Adrenal gland (tissue), 12 donors: Measurements from ENCODE around the gene MAML3. TPM values are rescaled to one million over a fixed set of nuclear protein-coding genes. Genes with fewer than 3 reads are reported as not detected.

Source experiments
- DNase-seq, 7 donors: peaks; one replicate each; pipeline ENCODE4 v3.0.0-alpha.2; 2019 to 2020
- H3K27ac ChIP-seq, 5 donors: fragments of 200-600 bp; sonication (generic) in 4 of 5; 1 replicate in 3 of 5; 2 replicates in 2 of 5; pipeline versions ENCODE4 v1.5.1 to v1.8.0; 2016 to 2020; ENCODE audit warnings: mild to moderate bottlenecking in 1 of 5
- H3K27me3 ChIP-seq: fragments of 200-600 bp; 2 replicates; pipeline ENCODE4 v1.8.0; 2021
- H3K36me3 ChIP-seq, 2 donors: fragments of 200-600 bp; replicated peaks in 1 of 2; 1 replicate in 1 of 2; 2 replicates in 1 of 2; pipeline versions ENCODE4 v1.5.1 to v1.8.0; 2018 to 2022
- H3K4me1 ChIP-seq, 2 donors: fragments of 200-600 bp; replicated peaks in 1 of 2; 1 replicate in 1 of 2; 2 replicates in 1 of 2; pipeline versions ENCODE4 v1.5.1 to v1.8.0; 2018 to 2021
- H3K4me3 ChIP-seq, 4 donors: fragments of 200-600 bp; sonication (generic) in 3 of 4; one replicate each; pipeline ENCODE4 v1.5.1; 2016 to 2018
- H3K9me3 ChIP-seq, 3 donors: fragments of 200-600 bp; sonication (generic) in 1 of 3; replicated peaks in 1 of 3; 1 replicate in 2 of 3; 2 replicates in 1 of 3; pipeline versions ENCODE4 v1.5.1 to v1.8.0; 2016 to 2021
- CTCF ChIP-seq, 6 experiments: fragments of 450-650 bp in 4 of 6; fragments of 200-600 bp in 2 of 6; sonication (generic) in 1 of 6; IDR thresholded peaks; 1 replicate in 5 of 6; 2 replicates in 1 of 6; pipeline versions ENCODE4 v1.5.1 to v1.8.0; 2016 to 2021; ENCODE audit warnings: antibody characterized with exemption in 6 of 6, mild to moderate bottlenecking in 2 of 6, moderate library complexity in 1 of 6
- POLR2A ChIP-seq, 2 donors: fragments of 450-650 bp; IDR thresholded peaks; one replicate each; pipeline ENCODE4 v1.6.1; 2017; ENCODE audit warnings: antibody characterized with exemption in 2 of 2, mild to moderate bottlenecking in 2 of 2, moderate library complexity in 1 of 2
- WGBS, 4 donors: extraction: QIAGEN DNeasy Blood & Tissue Kit in 2 of 4; methylation state at CpG; one replicate each; pipeline versions ENCODE4 v1.1.5 to v1.1.7; 2013 to 2017; 5-methylcytosine and 5-hydroxymethylcytosine counted together
- intact Hi-C, 2 donors: fragments of 100-400 bp; cut with DNase I; formaldehyde crosslinking; loops; one replicate each; pipeline versions ENCODE4 v1.14.1 to v1.15.0; 2022 to 2023
- polyA plus RNA-seq, 3 donors: library from polyadenylated mRNA; stranded (reverse); fragments of 200-250 nt in 2 of 3; fragments of 350-450 nt in 1 of 3; fragmentation: Illumina TruSeq in 1 of 3; extraction: RNeasy Lipid Tissue Mini Kit (QIAGEN cat#74804) in 1 of 3; gene quantifications; one replicate each; pipeline ENCODE4 v1.2.3, GENCODE V29; 2013 to 2014
- total RNA-seq, 9 donors: library from RNA; depleted of rRNA in 4 of 9; stranded (reverse); fragments of >200 nt in 4 of 9; fragments of 120-200 nt in 1 of 9; fragmentation: NEBNext Ultra II Directional in 1 of 9; extraction: Animal tissue kit (Norgen Biotek cat#: 25700) in 1 of 9; gene quantifications; one replicate each; pipeline versions ENCODE4 v1.1.0 to v1.2.4, GENCODE V29; 2013 to 2023
- donor health status: healthy with polysubstance abuse.
- donor health status: Bipolar disorder and iron deficiency.
- donor health status: DM: yes; HTN: yes; CAD: no.
- donor health status: DM: no; HTN: no; CAD: no.
- donor health status: DM: no; HTN: no; CAD: no.
- donor health status: DM: yes; HTN: yes; CAD: no.

Gene MAML3
- total and polyA plus RNA-seq, 12 donors: 2.0 to 15.9 (median 8.4) TPM

DNA sequence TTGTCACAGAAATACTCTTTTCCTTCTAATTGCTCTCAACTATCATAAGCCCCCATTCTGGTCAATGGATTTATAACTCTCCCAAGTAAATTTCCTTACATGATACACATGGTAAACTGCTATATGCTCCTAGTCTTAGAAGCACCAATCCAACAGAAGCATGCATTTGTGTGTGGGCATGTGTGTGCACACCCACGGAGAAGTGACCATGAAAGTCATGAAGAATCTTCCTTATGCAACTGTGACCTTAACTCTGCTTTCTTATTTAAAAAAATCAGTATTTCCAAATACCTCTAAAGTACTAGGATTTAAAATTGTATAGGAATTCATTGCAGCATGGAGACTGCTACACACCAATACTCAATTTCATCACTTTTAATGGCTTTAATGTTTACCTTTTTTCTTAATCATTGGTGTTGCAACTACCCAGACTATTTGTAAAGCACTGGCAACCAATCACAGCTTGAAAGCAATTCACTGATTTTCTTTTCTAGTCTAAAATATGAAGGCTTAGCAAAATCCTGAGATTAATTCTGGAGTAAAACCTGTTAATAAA, 47.6 kb downstream of the MAML3 start:
- H3K27ac ChIP-seq: no peak overlapping the region
- H3K4me1 ChIP-seq: peaks cover 0 to 9% of the 10 kb centered on the region in 2 donors
- H3K27me3 ChIP-seq: no peaks in the 10 kb centered on the region
- no peaks in the 10 kb centered on the region for H3K36me3 ChIP-seq
- no peaks in the 10 kb centered on the region for H3K9me3 ChIP-seq
- no peak for TF ChIP-seq POLR2A (IDR thresholded peaks at IDR 0.05)
- no peak for TF ChIP-seq CTCF (IDR thresholded peaks at IDR 0.05)
- no peak overlapping the region for H3K4me3 ChIP-seq
- intact Hi-C loops: no loop called here
- DNase-seq: no peak
- WGBS, 4 donors: 29 to 49% (median 34%) methylated on average over 1 of the region's 1 CpG

GRCh38 chr4:140105436-140105835, 48.5 kb downstream of the MAML3 start:
- DNase-seq: no peak
- Histone ChIP-seq H3K4me1 (peaks cover 0 to 15% of the 10 kb centered on the region in 2 donors), H3K27me3 (no peaks in the 10 kb centered on the region), H3K27ac (no peak overlapping the region), H3K9me3 (no peaks in the 10 kb centered on the region), H3K36me3 (no peaks in the 10 kb centered on the region), H3K4me3 (no peak overlapping the region)
- intact Hi-C loops: no loop called here
- 92 to 95% (median 94%) methylated on average over 2 of the region's 2 CpGs for WGBS, 4 donors
- TF ChIP-seq POLR2A (IDR thresholded peaks at IDR 0.05): no peak
- no peak for TF ChIP-seq CTCF (IDR thresholded peaks at IDR 0.05)

DNA sequence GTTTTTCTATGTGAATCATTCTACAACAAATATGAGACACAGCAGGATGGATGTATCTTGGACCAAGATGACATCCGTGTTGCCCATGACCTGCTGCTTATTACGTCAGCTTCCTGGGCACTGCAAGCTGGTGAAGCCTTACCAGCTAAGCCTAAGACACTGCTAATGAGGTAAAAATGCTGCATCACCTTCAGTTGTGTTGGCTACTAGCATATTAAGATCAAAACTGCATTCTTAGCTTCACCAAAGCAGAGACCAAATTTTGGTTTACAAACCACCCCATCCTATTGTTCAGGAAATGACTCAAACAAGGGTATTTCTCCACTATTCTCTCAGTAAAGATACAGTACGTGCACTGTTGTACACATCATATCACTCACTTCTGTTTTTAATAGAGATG, 50.3 kb downstream of the MAML3 start:
- peak overlapping the region in 2 of 5 donors; percentile 43 to 72 for H3K27ac ChIP-seq
- 31 to 46% (median 43%) methylated on average over 3 of the region's 3 CpGs for WGBS, 4 donors
- H3K9me3 ChIP-seq: no peaks in the 10 kb centered on the region
- peaks cover 7 to 31% of the 10 kb centered on the region in 2 donors for H3K4me1 ChIP-seq
- H3K36me3 ChIP-seq: no peaks in the 10 kb centered on the region
- H3K4me3 ChIP-seq: no peak overlapping the region
- TF ChIP-seq CTCF (IDR thresholded peaks at IDR 0.05) (no peak), POLR2A (IDR thresholded peaks at IDR 0.05) (no peak)
- intact Hi-C loops: no loop called here
- DNase-seq: peak in 3 of 7 donors; percentile 36 to 61 (median 53)
- no peaks in the 10 kb centered on the region for H3K27me3 ChIP-seq

DNA sequence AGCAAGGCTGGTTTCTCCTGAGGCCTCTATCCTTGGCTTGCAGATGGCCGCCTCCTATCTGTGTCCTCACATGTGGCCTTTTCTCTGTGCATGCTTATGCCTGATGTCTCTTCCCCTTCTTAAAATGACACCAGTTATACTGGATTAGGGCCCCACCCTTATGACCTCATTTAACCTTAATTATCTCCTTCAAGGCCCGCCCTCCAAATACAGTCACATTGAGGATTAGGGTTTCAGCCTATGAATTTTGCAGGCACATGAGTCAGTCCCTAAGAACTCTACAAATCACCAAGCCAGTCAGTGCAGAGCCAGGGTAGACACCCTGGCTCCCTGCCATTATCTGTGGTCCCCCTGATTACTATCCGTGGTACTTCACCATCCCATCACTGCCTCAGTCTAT, 51.6 kb downstream of the MAML3 start:
- DNase-seq: no peak
- intact Hi-C loops: no loop called here
- Histone ChIP-seq H3K27ac (no peak overlapping the region), H3K36me3 (no peaks in the 10 kb centered on the region), H3K27me3 (no peaks in the 10 kb centered on the region), H3K9me3 (no peaks in the 10 kb centered on the region), H3K4me3 (no peak overlapping the region), H3K4me1 (peaks cover 15 to 43% of the 10 kb centered on the region in 2 donors)
- 70 to 81% (median 76%) methylated on average over 3 of the region's 3 CpGs for WGBS, 4 donors
- TF ChIP-seq POLR2A (IDR thresholded peaks at IDR 0.05) (no peak), CTCF (IDR thresholded peaks at IDR 0.05) (no peak)
